GM12878 (cell line): ENCODE data around the gene CCDC88C. TPM values are rescaled to one million over a fixed set of nuclear protein-coding genes. Genes with fewer than 3 reads are reported as not detected.
A peak's percentile ranks its signal among the peaks of the same experiment; 100 is the strongest.

Source experiments
- BCL3 ChIP-seq: IDR thresholded peaks from 2 replicates; pipeline ENCODE4 v1.6.1; 2011; ENCODE audit warnings: borderline replicate concordance, low read depth, mild to moderate bottlenecking, moderate library complexity, low read length; ENCODE audit not compliant: insufficient read depth, poor library complexity, severe bottlenecking
- BMI1 ChIP-seq: fragments of 450-650 bp; IDR thresholded peaks from 2 replicates; pipeline ENCODE4 v1.6.1; 2016; ENCODE audit warnings: mild to moderate bottlenecking, moderate library complexity, borderline replicate concordance
- CHD2 ChIP-seq: IDR thresholded peaks from 2 replicates; pipeline ENCODE4 v1.6.1; 2011; ENCODE audit warnings: low read depth, low read length, improper control_type of control experiment, borderline replicate concordance
- CREB1 ChIP-seq: IDR thresholded peaks from 2 replicates; pipeline ENCODE4 v1.6.1; 2012; ENCODE audit warnings: low read depth, mild to moderate bottlenecking, inconsistent platforms
- E2F4 ChIP-seq: IDR thresholded peaks from 2 replicates; pipeline ENCODE4 v1.6.1; 2012; ENCODE audit warnings: low read depth, low read length, improper control_type of control experiment
- IKZF1 ChIP-seq: fragments of 450-650 bp; conservative IDR thresholded peaks from 2 replicates; pipeline ENCODE4 v1.6.1; 2017; ENCODE audit warnings: antibody characterized with exemption, mild to moderate bottlenecking
- IRF5 ChIP-seq: fragments of 450-650 bp; IDR thresholded peaks from 2 replicates; pipeline ENCODE4 v1.6.1; 2017; ENCODE audit warnings: borderline replicate concordance
- MYC ChIP-seq: IDR thresholded peaks from 2 replicates; pipeline ENCODE4 v1.6.1; 2011; ENCODE audit warnings: mild to moderate bottlenecking, low read length, moderate library complexity, inconsistent platforms; ENCODE audit not compliant: insufficient read depth, insufficient replicate concordance, insufficient read length, severe bottlenecking
- SMAD1 ChIP-seq: fragments of 450-650 bp; IDR thresholded peaks from 2 replicates; pipeline ENCODE4 v1.6.1; 2018; ENCODE audit warnings: mild to moderate bottlenecking, low read depth; ENCODE audit not compliant: partially characterized antibody
- ZBTB33 ChIP-seq: fragments of 450-650 bp; IDR thresholded peaks from 2 replicates; pipeline ENCODE4 v1.6.1; 2017; ENCODE audit warnings: mild to moderate bottlenecking
- ZBTB4 ChIP-seq: fragments of 450-650 bp; formaldehyde crosslinking; IDR thresholded peaks from 2 replicates; pipeline ENCODE4 v1.4.0; 2022; ENCODE audit warnings: mild to moderate bottlenecking, moderate library complexity
- ZNF687 ChIP-seq: fragments of 450-650 bp; IDR thresholded peaks from 2 replicates; pipeline ENCODE4 v1.6.1; 2017; ENCODE audit warnings: mild to moderate bottlenecking, moderate library complexity
- polyA plus RNA-seq, 11 experiments: library from polyadenylated mRNA; depleted of rRNA in 4 of 11; unstranded in 6 of 11; stranded (reverse) in 5 of 11; fragments of >200 nt; fragmentation: Nextera tagmentation in 4 of 11; fragmentation: Illumina TruSeq in 1 of 11; extraction: Ambion mirVana in 4 of 11; extraction: Trizol in 1 of 11; gene quantifications; 1 replicate in 1 of 11; 2 replicates in 10 of 11; pipeline versions ENCODE4 v1.2.1 to v1.2.3, GENCODE V29; 2011 to 2016; ENCODE audit warnings: inconsistent platforms in 2 of 11, missing spikeins in 2 of 11, low read depth in 1 of 11
- total RNA-seq, 4 experiments: library from RNA; depleted of rRNA in 3 of 4; stranded (reverse); fragments of >200 nt in 3 of 4; fragmentation: Illumina TruSeq in 1 of 4; extraction: Trizol in 1 of 4; gene quantifications; 2 replicates each; pipeline versions ENCODE4 v1.2.1 to v1.2.3, GENCODE V29; 2013 to 2021

The CCDC88C gene
- total and polyA plus RNA-seq, 10 of the 15 experiments (the other 5 are each of a cell fraction or from before 2014, with no cell fraction given), result 4.0 to 79.6 (median 36.6) TPM

GRCh38 chr14:91396959-91397815 is 20.4 kb downstream of the CCDC88C start (continued):
- TF ChIP-seq ZBTB4, result no peak
- no peak for TF ChIP-seq CREB1
- no peak; the same call in 1 of the 2 replicates for TF ChIP-seq BMI1
- no peak for TF ChIP-seq ZBTB33
- no peak for TF ChIP-seq BCL3
- TF ChIP-seq IRF5, result no peak
- peak; percentile 26 for TF ChIP-seq MYC
- TF ChIP-seq IKZF1, result peak; percentile 72
- TF ChIP-seq E2F4, result no peak
- TF ChIP-seq ZNF687, result no peak
- peak; percentile 36 for TF ChIP-seq SMAD1
- 0 out of 2 replicates have a peak, but pooled peaks have one; percentile 36 for TF ChIP-seq CHD2
